Lung (tissue), 12 donors: ENCODE results near the gene DNASE2. TPM values are rescaled to one million over a fixed set of nuclear protein-coding genes. Genes with fewer than 3 reads are reported as not detected.

ENCODE experiments used
- ATAC-seq: fragments of 200-7000 bp; cut with Tn5 transposase; one replicate; pipeline ENCODE4 v1.9.1; 2020; ENCODE audit warnings: moderate number of reproducible peaks; ENCODE audit not compliant: insufficient read depth, low FRiP score
- DNase-seq, 3 donors: peaks; one replicate each; pipeline ENCODE4 v3.0.0-alpha.2; 2013 to 2017
- H3K27ac ChIP-seq, 2 donors: one replicate each; pipeline ENCODE4 v1.5.1; 2013; ENCODE audit warnings: mild to moderate bottlenecking in 2 of 2, moderate library complexity in 2 of 2, control low read depth in 1 of 2, inconsistent platforms in 1 of 2, low read depth in 1 of 2, low read length in 1 of 2
- H3K27me3 ChIP-seq, 3 donors: one replicate each; pipeline ENCODE4 v1.5.1; 2013; ENCODE audit warnings: low read length in 2 of 3; ENCODE audit not compliant: control insufficient read depth in 3 of 3, insufficient read depth in 3 of 3
- H3K36me3 ChIP-seq, 4 donors: one replicate each; pipeline ENCODE4 v1.5.1; 2013; ENCODE audit warnings: low read length in 4 of 4, mild to moderate bottlenecking in 1 of 4, moderate library complexity in 1 of 4; ENCODE audit not compliant: control insufficient read depth in 4 of 4, insufficient read depth in 4 of 4
- H3K4me1 ChIP-seq, 5 donors: one replicate each; pipeline ENCODE4 v1.5.1; 2013; ENCODE audit warnings: low read length in 5 of 5, mild to moderate bottlenecking in 2 of 5, moderate library complexity in 1 of 5; ENCODE audit not compliant: control insufficient read depth in 5 of 5, insufficient read depth in 5 of 5
- H3K4me3 ChIP-seq: one replicate; pipeline ENCODE4 v1.5.1; 2013; ENCODE audit warnings: mild to moderate bottlenecking, control low read depth, moderate library complexity
- H3K9ac ChIP-seq, 2 donors: one replicate each; pipeline ENCODE4 v1.5.1; 2013; ENCODE audit warnings: low read length in 2 of 2, control low read depth in 1 of 2; ENCODE audit not compliant: insufficient read depth in 1 of 2
- H3K9me3 ChIP-seq, 4 donors: one replicate each; pipeline ENCODE4 v1.5.1; 2013; ENCODE audit warnings: low read length in 3 of 4, mild to moderate bottlenecking in 1 of 4, moderate library complexity in 1 of 4; ENCODE audit not compliant: control insufficient read depth in 4 of 4, insufficient read depth in 3 of 4
- WGBS, 2 donors: extraction: QIAGEN DNeasy Blood & Tissue Kit; methylation state at CpG; one replicate each; pipeline ENCODE4 v1.1.7; 2013; 5-methylcytosine and 5-hydroxymethylcytosine counted together
- polyA plus RNA-seq, 2 donors: library from polyadenylated mRNA; stranded (reverse); fragments of 200-250 nt; gene quantifications; one replicate each; pipeline ENCODE4 v1.2.1, GENCODE V29; 2013
- total RNA-seq, 2 donors: library from RNA; depleted of rRNA in 1 of 2; stranded (reverse); fragments of >200 nt in 1 of 2; gene quantifications; one replicate each; pipeline ENCODE4 v1.2.1, GENCODE V29; 2014 to 2021
- TF ChIP-seq, protein P1 (sequence below): IDR thresholded peaks from 2 replicates; pipeline ENCODE4 v1.5.1; 2012; ENCODE audit warnings: mild to moderate bottlenecking; ENCODE audit errors: control extremely low read depth, extremely low read depth
- donor health status: control.
- donor health status: control.
- donor health status: Bipolar disorder and iron deficiency.
- donor health status: healthy.
- donor health status: DM: yes; HTN: yes; CAD: no.

DNASE2 gene
- total and polyA plus RNA-seq, 4 donors, result 31.2 to 72.3 (median 50.1) TPM

DNA sequence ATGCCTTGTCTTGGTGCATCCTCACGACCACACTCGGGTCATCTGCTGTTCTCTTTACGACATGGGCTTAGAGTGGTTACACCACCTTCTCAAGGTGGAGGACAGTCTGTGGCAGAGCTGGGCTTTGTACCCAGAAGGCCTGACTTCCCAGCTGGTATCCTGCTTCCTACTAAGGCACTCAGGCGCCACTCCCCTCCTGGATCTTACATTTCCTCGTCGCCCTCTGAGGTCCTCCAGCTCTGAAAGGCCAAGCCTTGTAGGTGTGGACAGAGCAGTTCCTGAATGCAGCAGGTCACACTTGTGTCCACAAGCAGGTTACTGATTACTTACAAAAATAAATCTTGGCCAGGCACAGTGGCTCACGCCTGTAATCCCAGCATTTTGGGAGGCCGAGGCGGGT lies 25.9 kb upstream of the DNASE2 start:
- DNase-seq (no peak), ATAC-seq (no peak)
- 79 to 88% methylated on average over 9 of the region's 9 CpGs for WGBS, 2 donors
- no peaks in the 10 kb centered on the region for H3K27me3 ChIP-seq
- H3K4me1 ChIP-seq, result peaks cover 0 to 2% (median 0%) of the 10 kb centered on the region in 5 donors
- H3K27ac ChIP-seq, result no peak overlapping the region
- no peaks in the 10 kb centered on the region for H3K36me3 ChIP-seq
- H3K9me3 ChIP-seq, result no peaks in the 10 kb centered on the region
- TF ChIP-seq, protein P1, sequence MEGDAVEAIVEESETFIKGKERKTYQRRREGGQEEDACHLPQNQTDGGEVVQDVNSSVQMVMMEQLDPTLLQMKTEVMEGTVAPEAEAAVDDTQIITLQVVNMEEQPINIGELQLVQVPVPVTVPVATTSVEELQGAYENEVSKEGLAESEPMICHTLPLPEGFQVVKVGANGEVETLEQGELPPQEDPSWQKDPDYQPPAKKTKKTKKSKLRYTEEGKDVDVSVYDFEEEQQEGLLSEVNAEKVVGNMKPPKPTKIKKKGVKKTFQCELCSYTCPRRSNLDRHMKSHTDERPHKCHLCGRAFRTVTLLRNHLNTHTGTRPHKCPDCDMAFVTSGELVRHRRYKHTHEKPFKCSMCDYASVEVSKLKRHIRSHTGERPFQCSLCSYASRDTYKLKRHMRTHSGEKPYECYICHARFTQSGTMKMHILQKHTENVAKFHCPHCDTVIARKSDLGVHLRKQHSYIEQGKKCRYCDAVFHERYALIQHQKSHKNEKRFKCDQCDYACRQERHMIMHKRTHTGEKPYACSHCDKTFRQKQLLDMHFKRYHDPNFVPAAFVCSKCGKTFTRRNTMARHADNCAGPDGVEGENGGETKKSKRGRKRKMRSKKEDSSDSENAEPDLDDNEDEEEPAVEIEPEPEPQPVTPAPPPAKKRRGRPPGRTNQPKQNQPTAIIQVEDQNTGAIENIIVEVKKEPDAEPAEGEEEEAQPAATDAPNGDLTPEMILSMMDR, result no peak
- H3K9ac ChIP-seq, result no peak overlapping the region
- H3K4me3 ChIP-seq, result no peak overlapping the region

DNA sequence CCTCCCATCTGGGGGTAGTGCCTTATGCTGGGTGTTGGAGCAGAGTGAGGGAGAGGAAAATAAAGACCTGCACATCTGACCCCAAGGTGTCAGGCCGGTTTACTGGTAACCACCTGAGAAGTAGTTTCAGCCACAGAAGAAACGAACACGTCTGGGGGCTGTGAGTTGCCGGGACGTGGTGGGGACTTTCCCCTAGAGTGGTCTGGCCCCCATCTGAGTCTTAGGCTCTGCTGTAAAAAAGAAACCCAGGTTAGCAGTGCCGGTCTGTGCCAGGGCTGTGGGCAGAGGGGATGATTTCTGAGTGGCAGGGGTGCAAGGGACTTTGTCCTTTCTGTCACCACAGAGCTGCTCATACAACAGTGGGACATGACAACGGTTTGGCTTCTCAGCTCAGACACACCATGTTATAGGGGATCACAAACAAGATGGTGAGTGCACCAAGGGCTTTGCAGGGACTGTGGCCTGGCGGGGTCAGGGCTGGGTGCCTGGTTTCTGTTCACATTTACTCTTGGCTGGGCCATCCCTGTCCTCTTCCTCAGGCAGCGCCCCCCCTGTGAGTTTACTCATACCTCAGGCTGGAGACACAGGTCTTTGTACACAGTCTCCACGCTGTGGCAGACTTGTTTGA lies 18.8 kb upstream of the DNASE2 start:
- TF ChIP-seq, protein P1, result no peak
- no peaks in the 10 kb centered on the region for H3K9me3 ChIP-seq
- H3K9ac ChIP-seq, result no peak overlapping the region
- no peak for DNase-seq
- WGBS, 2 donors, result 82 to 91% methylated on average over 10 of the region's 10 CpGs
- no peak for ATAC-seq
- H3K4me3 ChIP-seq, result no peak overlapping the region
- H3K4me1 ChIP-seq, result no peaks in the 10 kb centered on the region
- no peaks in the 10 kb centered on the region for H3K27me3 ChIP-seq
- no peak overlapping the region for H3K27ac ChIP-seq
- peaks cover 0 to 27% (median 14%) of the 10 kb centered on the region in 4 donors for H3K36me3 ChIP-seq

DNA sequence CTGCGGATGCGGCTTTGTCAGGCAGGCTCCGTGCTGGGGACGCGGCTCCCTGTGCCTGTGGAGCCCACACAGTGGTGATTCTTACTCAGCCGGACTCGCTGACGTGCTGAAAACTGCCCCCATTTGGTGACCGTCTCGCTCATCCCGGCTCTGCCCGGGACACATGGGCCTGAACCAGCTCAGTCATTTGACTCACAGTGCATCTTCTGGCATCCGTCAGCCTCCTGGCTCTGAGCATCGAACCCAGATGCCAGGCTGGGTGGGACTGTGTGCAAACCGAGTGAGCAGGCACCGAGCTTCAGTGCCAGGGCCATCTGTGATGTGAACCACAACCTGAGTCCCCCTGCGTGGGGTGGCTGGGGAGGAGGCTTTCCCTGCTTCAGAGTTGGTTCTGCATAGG lies 15.2 kb upstream of the DNASE2 start:
- 97 to 98% methylated on average over 17 of the region's 17 CpGs for WGBS, 2 donors
- TF ChIP-seq, protein P1, result no peak
- peaks cover 0 to 32% (median 21%) of the 10 kb centered on the region in 4 donors for H3K36me3 ChIP-seq

DNA sequence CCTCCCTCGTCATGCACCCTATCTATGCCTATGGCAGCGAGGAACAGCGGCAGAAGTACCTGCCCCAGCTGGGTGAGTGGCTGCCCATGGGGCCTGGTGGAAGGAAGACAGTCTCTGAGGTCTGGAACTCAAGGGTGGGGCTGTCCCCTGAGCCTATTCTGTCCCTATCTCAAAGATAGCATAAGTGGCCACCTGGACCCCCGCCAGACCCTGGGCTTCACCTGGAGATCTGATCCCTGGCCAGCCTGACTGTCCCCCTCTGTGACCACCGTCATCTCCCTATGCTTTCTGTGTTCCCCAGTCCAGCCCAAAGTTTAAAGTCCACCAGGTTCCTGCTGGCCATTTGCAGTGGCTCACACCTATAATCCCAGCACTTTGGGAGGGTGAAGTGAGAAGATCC lies 12.3 kb upstream of the DNASE2 start:
- TF ChIP-seq, protein P1, result no peak
- Histone ChIP-seq H3K9ac (no peak overlapping the region), H3K9me3 (no peaks in the 10 kb centered on the region), H3K27me3 (no peaks in the 10 kb centered on the region), H3K4me1 (peaks cover 0 to 12% (median 4%) of the 10 kb centered on the region in 5 donors), H3K36me3 (peaks cover 0 to 26% (median 21%) of the 10 kb centered on the region in 4 donors), H3K4me3 (no peak overlapping the region), H3K27ac (no peak overlapping the region)
- ATAC-seq, result no peak
- no peak for DNase-seq
- 94 to 100% methylated on average over 5 of the region's 5 CpGs for WGBS, 2 donors

More for the DNA sequence above, 15.2 kb upstream of the DNASE2 start:
- H3K27me3 ChIP-seq, result no peaks in the 10 kb centered on the region
- ATAC-seq (no peak), DNase-seq (no peak)
- H3K4me3 ChIP-seq, result no peak overlapping the region
- H3K9ac ChIP-seq, result no peak overlapping the region
- H3K9me3 ChIP-seq, result no peaks in the 10 kb centered on the region
- H3K27ac ChIP-seq, result no peak overlapping the region
- peaks cover 0 to 7% (median 4%) of the 10 kb centered on the region in 5 donors for H3K4me1 ChIP-seq
